CD4-positive, alpha-beta T cell treated with Interleukin-1 beta for 1 hour (primary cell): Measurements from ENCODE around the gene UBE2M.
"Not testable (repeated sequence)": the region's sequence is repeated elsewhere in the genome, so short reads cannot be mapped to it uniquely, and the experiment has no call there.

ENCODE experiments used
- DNase-seq, 2 donors: peaks; one replicate each; pipeline ENCODE4 v3.0.0-alpha.2; 2020 to 2022

UBE2M gene

GRCh38 chr19:58558066-58558622 is at the start of gene UBE2M:
Gene UBE2M (minus strand): TSS chr19:58558611. CDS start chr19:58558381, 230 bp downstream.
- peak in 1 of 2 donors; percentile 61 for DNase-seq

GRCh38 chr19:58607213-58607612 is 48.8 kb upstream of the UBE2M start:
- peak in 1 of 2 donors; percentile 27 for DNase-seq

- DNase-seq = not testable (repeated sequence)
Observed at GRCh38 chr19:58606251-58606896, 48.0 kb upstream of the UBE2M start.

- no peak for DNase-seq
Observed at GRCh38 chr19:58586133-58586765, 27.8 kb upstream of the UBE2M start.

- no peak for DNase-seq
Observed at GRCh38 chr19:58585442-58586132, 27.2 kb upstream of the UBE2M start.

GRCh38 chr19:58584498-58585441 is 26.4 kb upstream of the UBE2M start:
- DNase-seq = no peak

- DNase-seq = no peak
Observed at GRCh38 chr19:58582985-58583384, 24.6 kb upstream of the UBE2M start.

- DNase-seq = peak; percentile 90 to 91
Observed at GRCh38 chr19:58581227-58582141, 23.1 kb upstream of the UBE2M start.

GRCh38 chr19:58579473-58580142 is 21.2 kb upstream of the UBE2M start:
- no peak for DNase-seq

GRCh38 chr19:58578012-58578925 is 19.9 kb upstream of the UBE2M start:
- DNase-seq = no peak

- not testable (repeated sequence) for DNase-seq
Observed at GRCh38 chr19:58577581-58577980, 19.2 kb upstream of the UBE2M start.

GRCh38 chr19:58575183-58576041 is 17.0 kb upstream of the UBE2M start:
- DNase-seq = peak; percentile 85 to 89

GRCh38 chr19:58573658-58574164 is 15.3 kb upstream of the UBE2M start:
- no peak for DNase-seq

GRCh38 chr19:58572818-58573657 is 14.6 kb upstream of the UBE2M start, which contains the start of gene MZF1:
Gene MZF1 (minus strand): TSS chr19:58573335. CDS start chr19:58571389, 1,946 bp downstream.
- peak; percentile 100 for DNase-seq

- no peak for DNase-seq
Observed at GRCh38 chr19:58572026-58572817, 13.8 kb upstream of the UBE2M start.

- no peak for DNase-seq
Observed at GRCh38 chr19:58571575-58571947, 13.2 kb upstream of the UBE2M start.
